Keratinocyte (primary cell): Measurements from ENCODE around the gene ZSWIM6. TPM values are rescaled to one million over a fixed set of nuclear protein-coding genes. Genes with fewer than 3 reads are reported as not detected.

Source experiments
- DNase-seq: peaks from one replicate; pipeline ENCODE4 v3.0.0-alpha.2; 2011; ENCODE audit warnings: low read depth, missing footprints, low spot score
- FAIRE-seq: peaks from 2 replicates; lab custom pipeline; 2011; peaks lifted over from hg19 to GRCh38; lab: Jason Lieb, UNC
- H2AFZ ChIP-seq: 2 replicates; pipeline ENCODE4 v1.6.0; 2012; ENCODE audit warnings: low read length, control low read depth, inconsistent platforms; ENCODE audit not compliant: control insufficient read depth
- H3K27ac ChIP-seq: 2 replicates; pipeline ENCODE4 v1.5.1; 2011; ENCODE audit warnings: low read length; ENCODE audit not compliant: control insufficient read depth, insufficient read depth
- H3K27me3 ChIP-seq: 3 replicates; pipeline ENCODE4 v1.6.0; 2011; ENCODE audit warnings: low read length; ENCODE audit not compliant: control insufficient read depth, insufficient read depth; ENCODE audit errors: extremely low read depth
- H3K36me3 ChIP-seq, 2 experiments: 2 replicates in 1 of 2; 3 replicates in 1 of 2; pipeline ENCODE4 v1.5.1; 2011; ENCODE audit warnings: low read length in 2 of 2, mild to moderate bottlenecking in 1 of 2; ENCODE audit not compliant: control insufficient read depth in 2 of 2, insufficient read depth in 2 of 2; ENCODE audit errors: extremely low read depth in 1 of 2
- H3K4me1 ChIP-seq: 3 replicates; pipeline ENCODE4 v1.5.1; 2011; ENCODE audit warnings: low read length; ENCODE audit not compliant: control insufficient read depth, insufficient read depth; ENCODE audit errors: extremely low read depth
- H3K4me2 ChIP-seq: 3 replicates; pipeline ENCODE4 v1.6.0; 2011; ENCODE audit warnings: low read depth, low read length; ENCODE audit not compliant: control insufficient read depth, insufficient read depth; ENCODE audit errors: extremely low read depth
- H3K4me3 ChIP-seq, 3 experiments: fragments of 200-600 bp in 1 of 3; sonication (generic) in 1 of 3; 2 replicates in 2 of 3; 3 replicates in 1 of 3; pipeline ENCODE4 v1.5.1; 2011 to 2016; ENCODE audit warnings: low read length in 3 of 3, mild to moderate bottlenecking in 3 of 3, control low read depth in 2 of 3, inconsistent platforms in 1 of 3, low read depth in 1 of 3, mixed read lengths in 1 of 3, mixed run types in 1 of 3, moderate library complexity in 1 of 3; ENCODE audit not compliant: control insufficient read depth in 2 of 3, insufficient read depth in 2 of 3; ENCODE audit errors: extremely low read depth in 1 of 3
- H3K79me2 ChIP-seq: 2 replicates; pipeline ENCODE4 v1.6.0; 2012; ENCODE audit warnings: low read length; ENCODE audit not compliant: control insufficient read depth, insufficient read depth
- H3K9ac ChIP-seq: 3 replicates; pipeline ENCODE4 v1.6.0; 2011; ENCODE audit warnings: low read length; ENCODE audit not compliant: control insufficient read depth, insufficient read depth; ENCODE audit errors: extremely low read depth
- H3K9me1 ChIP-seq: 3 replicates; pipeline ENCODE4 v1.6.0; 2011; ENCODE audit warnings: low read length; ENCODE audit not compliant: control insufficient read depth, insufficient read depth; ENCODE audit errors: extremely low read depth
- H3K9me3 ChIP-seq: 2 replicates; pipeline ENCODE4 v1.5.1; 2012; ENCODE audit warnings: low read depth, low read length; ENCODE audit not compliant: control insufficient read depth
- H4K20me1 ChIP-seq: 3 replicates; pipeline ENCODE4 v1.6.0; 2011; ENCODE audit warnings: low read length; ENCODE audit not compliant: control insufficient read depth, insufficient read depth; ENCODE audit errors: extremely low read depth
- CTCF ChIP-seq, 3 experiments: IDR thresholded peaks in 1 of 3; conservative IDR thresholded peaks in 1 of 3; optimal IDR thresholded peaks in 1 of 3; 2 replicates in 2 of 3; 3 replicates in 1 of 3; pipeline versions ENCODE3 to v1.5.1; 2011; ENCODE audit warnings: low read length in 3 of 3, mild to moderate bottlenecking in 3 of 3, moderate library complexity in 2 of 3, control low read depth in 1 of 3, inconsistent platforms in 1 of 3; ENCODE audit not compliant: insufficient read depth in 2 of 3; ENCODE audit errors: extremely low read depth in 1 of 3
- EZH2 ChIP-seq: IDR thresholded peaks from one replicate; pipeline ENCODE4 v1.6.1; 2012; ENCODE audit warnings: inconsistent platforms, mild to moderate bottlenecking, low read length, moderate library complexity
- dilution Hi-C: fragments of 300-500 bp; cut with MboI; formaldehyde crosslinking; loops from one replicate; pipeline ENCODE4 v1.7.0; 2020; ENCODE audit warnings: low sequenced_read_pairs; ENCODE audit not compliant: extremely low pct_ligation_motif_present
- polyA plus RNA-seq, 5 experiments: library from polyadenylated mRNA; depleted of rRNA in 3 of 5; stranded (reverse) in 3 of 5; stranded (forward) in 1 of 5; unstranded in 1 of 5; fragments of >200 nt; gene quantifications; 1 replicate in 1 of 5; 2 replicates in 3 of 5; 3 replicates in 1 of 5; pipeline versions ENCODE4 v1.2.1 to v1.2.3, GENCODE V29; 2011 to 2012; ENCODE audit warnings: missing spikeins in 2 of 5, low read depth in 1 of 5, low replicate concordance in 1 of 5

ZSWIM6 gene
- polyA plus RNA-seq, 1 donor (not counting 4 experiments of a cell fraction or from before 2014, with no cell fraction given), result 9.9 TPM

- H3K9me3 ChIP-seq, result no peaks in the 10 kb centered on the region
- H3K4me2 ChIP-seq, result no peak overlapping the region
- no peak overlapping the region for H3K4me3 ChIP-seq
- no peak for TF ChIP-seq EZH2
- no peak for TF ChIP-seq CTCF (optimal IDR thresholded peaks at IDR 0.05 in 1 of 3, IDR thresholded peaks at IDR 0.05 in 1 of 3, conservative IDR thresholded peaks at IDR 0.05 in 1 of 3; ENCODE audit: extremely low read depth in 1 of 3, insufficient read depth in 2 of 3, low read length in 3 of 3)
- FAIRE-seq (no peak), DNase-seq (no peak)
- no peak overlapping the region for H3K27ac ChIP-seq
- H4K20me1 ChIP-seq, result peaks cover 6% of the 10 kb centered on the region
- peaks cover 5% of the 10 kb centered on the region for H3K4me1 ChIP-seq
- peaks cover 2% of the 10 kb centered on the region for H3K9me1 ChIP-seq
- H2AFZ ChIP-seq, result no peak overlapping the region
- H3K36me3 ChIP-seq, result no peaks in the 10 kb centered on the region
- dilution Hi-C loops, result no loop called here
- peaks cover 54% of the 10 kb centered on the region for H3K79me2 ChIP-seq
- H3K9ac ChIP-seq, result no peak overlapping the region
- H3K27me3 ChIP-seq, result no peaks in the 10 kb centered on the region
Measured at GRCh38 chr5:61397937-61398336, 65.9 kb downstream of the ZSWIM6 start.

GRCh38 chr5:61398440-61398839, 66.4 kb downstream of the ZSWIM6 start:
- peaks cover 2% of the 10 kb centered on the region for H3K9me1 ChIP-seq
- no peak overlapping the region for H2AFZ ChIP-seq
- no peak overlapping the region for H3K9ac ChIP-seq
- H3K79me2 ChIP-seq, result peaks cover 57% of the 10 kb centered on the region
- dilution Hi-C loops, result no loop called here
- H3K27me3 ChIP-seq, result no peaks in the 10 kb centered on the region
- peaks cover 5% of the 10 kb centered on the region for H3K4me1 ChIP-seq
- DNase-seq (no peak), FAIRE-seq (no peak)
- no peaks in the 10 kb centered on the region for H3K36me3 ChIP-seq
- H3K9me3 ChIP-seq, result no peaks in the 10 kb centered on the region
- H4K20me1 ChIP-seq, result peaks cover 6% of the 10 kb centered on the region
- TF ChIP-seq EZH2 (no peak), CTCF (optimal IDR thresholded peaks at IDR 0.05 in 1 of 3, IDR thresholded peaks at IDR 0.05 in 1 of 3, conservative IDR thresholded peaks at IDR 0.05 in 1 of 3; ENCODE audit: extremely low read depth in 1 of 3, insufficient read depth in 2 of 3, low read length in 3 of 3) (no peak)
- H3K4me2 ChIP-seq, result no peak overlapping the region
- no peak overlapping the region for H3K4me3 ChIP-seq
- H3K27ac ChIP-seq, result no peak overlapping the region
